Calu3 (cell line): ENCODE data around the gene CDKN1C. TPM values are rescaled to one million over a fixed set of nuclear protein-coding genes. Genes with fewer than 3 reads are reported as not detected.
A peak's percentile ranks its signal among the peaks of the same experiment; 100 is the strongest.

Experiments
- BruUV-seq: library from RNA; stranded (reverse); fragments of 400-500 nt; replicated peaks from 2 replicates; lab custom pipeline; 2021; lab: Mats Ljungman, UMichigan
- CTCF ChIA-PET: fragments of 300-600 bp; sonication (Branson Sonifier 250); formaldehyde crosslinking; loops from one replicate; lab custom pipeline; 2022; ENCODE audit warnings: antibody characterized with exemption; lab: Charles Lee
- DNase-seq: peaks from one replicate; pipeline ENCODE4 v3.0.0; 2022
- H3K27ac Mint-ChIP-seq: one replicate; pipeline ENCODE4 v1.8.0; 2022; ENCODE audit warnings: mixed read lengths; ENCODE audit not compliant: unreplicated experiment
- H3K27me3 Mint-ChIP-seq: one replicate; pipeline ENCODE4 v1.8.0; 2022; ENCODE audit warnings: mixed read lengths; ENCODE audit not compliant: unreplicated experiment
- H3K36me3 Mint-ChIP-seq: one replicate; pipeline ENCODE4 v1.8.0; 2022; ENCODE audit warnings: mild to moderate bottlenecking, moderate library complexity, mixed read lengths; ENCODE audit not compliant: insufficient read depth, unreplicated experiment
- H3K4me1 Mint-ChIP-seq: one replicate; pipeline ENCODE4 v1.8.0; 2022; ENCODE audit warnings: mild to moderate bottlenecking, low read depth, mixed read lengths; ENCODE audit not compliant: unreplicated experiment
- H3K4me3 Mint-ChIP-seq: one replicate; pipeline ENCODE4 v1.8.0; 2022; ENCODE audit warnings: mild to moderate bottlenecking, low read depth, moderate library complexity, mixed read lengths; ENCODE audit not compliant: unreplicated experiment
- H3K9me3 Mint-ChIP-seq: one replicate; pipeline ENCODE4 v1.8.0; 2022; ENCODE audit warnings: low read depth, mixed read lengths; ENCODE audit not compliant: unreplicated experiment
- CTCF ChIP-seq: fragments of 200-600 bp; IDR thresholded peaks from one replicate; pipeline ENCODE4 v1.8.0; 2022; ENCODE audit warnings: antibody characterized with exemption; ENCODE audit not compliant: unreplicated experiment
- intact Hi-C: fragments of 100-400 bp; cut with micrococcal nuclease; formaldehyde crosslinking; loops from one replicate; pipeline ENCODE4 v1.10.0; 2022; ENCODE audit not compliant: unreplicated experiment
- total RNA-seq: library from RNA; stranded (reverse); gene quantifications from 2 replicates; pipeline ENCODE4 v1.2.3, GENCODE V29; 2022

The CDKN1C gene
- total RNA-seq, 1 experiment from 2014 or later, result 2.4 TPM

- H3K4me3 Mint-ChIP-seq, result no peak overlapping the region
- TF ChIP-seq CTCF, result no peak
- peaks cover 3% of the 10 kb centered on the region for H3K9me3 Mint-ChIP-seq
- peaks cover 27% of the 10 kb centered on the region for H3K36me3 Mint-ChIP-seq
- BruUV-seq, result no TSS peak
- CTCF ChIA-PET, result interaction anchor here (2.6 kb wide), 1 partner anchor 9 kb away, joined by 16 read pairs; a partner anchor contains a TSS
- H3K27ac Mint-ChIP-seq, result no peak overlapping the region
- no peak for DNase-seq
- intact Hi-C loops, result loop anchor here (2.0 kb wide), 1 partner anchor 37 kb away; no protein-coding TSS in a partner anchor
- H3K4me1 Mint-ChIP-seq, result peaks cover 30% of the 10 kb centered on the region
- H3K27me3 Mint-ChIP-seq, result no peaks in the 10 kb centered on the region
Observed at GRCh38 chr11:2893935-2894334, 8.4 kb upstream of the CDKN1C start.

- TF ChIP-seq CTCF, result no peak
- Mint-ChIP-seq H3K4me1 (peaks cover 21% of the 10 kb centered on the region), H3K9me3 (peaks cover under 1% of the 10 kb centered on the region), H3K4me3 (peak overlapping the region; percentile 72), H3K27me3 (no peaks in the 10 kb centered on the region), H3K36me3 (peaks cover 21% of the 10 kb centered on the region), H3K27ac (peak overlapping the region; percentile 84)
- BruUV-seq, result no TSS peak
- DNase-seq, result peak; percentile 61
- intact Hi-C loops, result loop anchor here (2.0 kb wide), 1 partner anchor 38 kb away; no protein-coding TSS in a partner anchor
- CTCF ChIA-PET, result interaction anchor here (0.5 to 6.5 kb wide), 11 partner anchors 10 to 789 kb away, joined by 3 to 100 read pairs (median 9); partner anchors contain the start of gene PHLDA2
Observed at GRCh38 chr11:2892967-2893528, 7.5 kb upstream of the CDKN1C start.

- peaks cover 15% of the 10 kb centered on the region for H3K4me1 Mint-ChIP-seq
- TF ChIP-seq CTCF, result peak; percentile 86
- intact Hi-C loops, result loop anchor here (2.0 kb wide), 1 partner anchor 38 kb away; no protein-coding TSS in a partner anchor
- DNase-seq, result peak; percentile 73
- peaks cover 21% of the 10 kb centered on the region for H3K36me3 Mint-ChIP-seq
- CTCF ChIA-PET, result interaction anchor here (0.5 to 6.5 kb wide), 15 partner anchors 11 to 788 kb away, joined by 3 to 100 read pairs (median 8); partner anchors contain the start of gene PHLDA2
- peak overlapping the region; percentile 72 for H3K4me3 Mint-ChIP-seq
- H3K27me3 Mint-ChIP-seq, result no peaks in the 10 kb centered on the region
- BruUV-seq, result no TSS peak
- H3K9me3 Mint-ChIP-seq, result no peaks in the 10 kb centered on the region
- H3K27ac Mint-ChIP-seq, result peak overlapping the region; percentile 84
Observed at GRCh38 chr11:2892215-2892966, 6.8 kb upstream of the CDKN1C start.

GRCh38 chr11:2891326-2892214 lies 6.0 kb upstream of the CDKN1C start:
- no peaks in the 10 kb centered on the region for H3K27me3 Mint-ChIP-seq
- H3K27ac Mint-ChIP-seq, result peak overlapping the region; percentile 84
- peak overlapping the region; percentile 72 for H3K4me3 Mint-ChIP-seq
- H3K36me3 Mint-ChIP-seq, result peaks cover 27% of the 10 kb centered on the region
- no peaks in the 10 kb centered on the region for H3K9me3 Mint-ChIP-seq
- intact Hi-C loops, result loop anchor here (2.0 kb wide), 1 partner anchor 39 kb away; no protein-coding TSS in a partner anchor
- no peak for DNase-seq
- H3K4me1 Mint-ChIP-seq, result peaks cover 15% of the 10 kb centered on the region
- CTCF ChIA-PET, result interaction anchor here (0.5 to 6.5 kb wide), 12 partner anchors 12 to 543 kb away, joined by 3 to 100 read pairs (median 8); partner anchors contain the start of gene PHLDA2
- no peak for TF ChIP-seq CTCF
- no TSS peak for BruUV-seq
